Measurements from ENCODE around the gene THAP3.

Gene THAP3

GRCh38 chr1:6624710-6625583, at the start of gene THAP3:
Gene THAP3 (plus strand): TSS chr1:6624868. CDS start chr1:6625219, 351 bp downstream.
- DNase-seq (ENCODE audit: low read depth), result no peak

GRCh38 chr1:6577831-6578525, 46.7 kb upstream of the THAP3 start:
- DNase-seq (ENCODE audit: low read depth), result no peak

- DNase-seq (ENCODE audit: low read depth), result no peak
These were observed 45.9 kb upstream of the THAP3 start for GRCh38 chr1:6578624-6579373.

GRCh38 chr1:6579374-6580118, 45.1 kb upstream of the THAP3 start, which contains the start of gene ZBTB48:
Gene ZBTB48 (plus strand): TSS chr1:6579994. CDS start chr1:6580610, 616 bp downstream.
- DNase-seq (ENCODE audit: low read depth), result peak; percentile 82

GRCh38 chr1:6580119-6580592, 44.5 kb upstream of the THAP3 start:
- no peak for DNase-seq (ENCODE audit: low read depth)

GRCh38 chr1:6580593-6581409, 43.9 kb upstream of the THAP3 start:
- no peak for DNase-seq (ENCODE audit: low read depth)

GRCh38 chr1:6581561-6582305, 42.9 kb upstream of the THAP3 start:
- no peak for DNase-seq (ENCODE audit: low read depth)

GRCh38 chr1:6582370-6582769, 42.3 kb upstream of the THAP3 start:
- no peak for DNase-seq (ENCODE audit: low read depth)

- no peak for DNase-seq (ENCODE audit: low read depth)
These were observed 40.3 kb upstream of the THAP3 start for GRCh38 chr1:6584126-6585080.

GRCh38 chr1:6585081-6585722, 39.5 kb upstream of the THAP3 start:
- DNase-seq (ENCODE audit: low read depth), result no peak

- DNase-seq (ENCODE audit: low read depth), result no peak
These were observed 38.8 kb upstream of the THAP3 start for GRCh38 chr1:6585841-6586240.

GRCh38 chr1:6586404-6586816, 38.3 kb upstream of the THAP3 start:
- no peak for DNase-seq (ENCODE audit: low read depth)

GRCh38 chr1:6587261-6588005, 37.2 kb upstream of the THAP3 start:
- DNase-seq (ENCODE audit: low read depth), result no peak

GRCh38 chr1:6588128-6588892, 36.4 kb upstream of the THAP3 start:
- no peak for DNase-seq (ENCODE audit: low read depth)

GRCh38 chr1:6588893-6589520, 35.7 kb upstream of the THAP3 start:
- no peak for DNase-seq (ENCODE audit: low read depth)

- DNase-seq (ENCODE audit: low read depth), result no peak
These were observed 34.6 kb upstream of the THAP3 start for GRCh38 chr1:6590046-6590445.

All from non-pigmented ciliary epithelial cell (primary cell).